ENCODE measurements around the gene PDE6C. TPM values are rescaled to one million over a fixed set of nuclear protein-coding genes. Genes with fewer than 3 reads are reported as not detected.
A peak's percentile ranks its signal among the peaks of the same experiment; 100 is the strongest.

The PDE6C gene
- not detected in 2 replicates for total RNA-seq (2014; rRNA removed; shearing (Covaris generic); ENCODE audit: low replicate concordance)

DNA sequence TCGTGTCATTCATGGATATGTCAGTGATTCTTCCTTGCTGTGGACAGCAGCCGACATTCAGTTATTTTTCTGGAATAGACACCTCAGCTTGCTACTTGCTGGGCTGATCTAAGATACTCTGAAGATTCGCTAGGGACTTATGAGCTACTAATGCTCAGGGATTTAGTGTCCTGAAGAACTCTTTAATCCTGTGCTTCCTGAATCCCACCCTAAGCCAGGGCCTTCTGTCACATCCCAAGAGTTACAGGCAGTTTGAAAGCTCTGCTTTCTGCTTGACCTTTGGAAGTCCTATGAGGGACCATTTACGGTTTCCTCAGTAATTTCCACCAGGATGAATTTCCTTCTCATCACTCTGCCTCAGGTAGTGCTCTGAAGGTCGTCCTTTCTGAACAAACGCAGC, at the start of gene PDE6C:
Gene PDE6C (plus strand): TSS at position 227 of the 400 bp plus-strand sequence. CDS start 189 bp downstream, outside the sequence.
- Histone ChIP-seq H3K9me3 (0 out of 2 replicates have a peak, but pooled peaks cover under 1% of the 10 kb centered on the region), H3K27me3 (no peaks in the 10 kb centered on the region), H3K36me3 (no peaks in the 10 kb centered on the region), H3K4me3 (no peak within 1 kb of the TSS)
- DNase-seq: no peak

DNA sequence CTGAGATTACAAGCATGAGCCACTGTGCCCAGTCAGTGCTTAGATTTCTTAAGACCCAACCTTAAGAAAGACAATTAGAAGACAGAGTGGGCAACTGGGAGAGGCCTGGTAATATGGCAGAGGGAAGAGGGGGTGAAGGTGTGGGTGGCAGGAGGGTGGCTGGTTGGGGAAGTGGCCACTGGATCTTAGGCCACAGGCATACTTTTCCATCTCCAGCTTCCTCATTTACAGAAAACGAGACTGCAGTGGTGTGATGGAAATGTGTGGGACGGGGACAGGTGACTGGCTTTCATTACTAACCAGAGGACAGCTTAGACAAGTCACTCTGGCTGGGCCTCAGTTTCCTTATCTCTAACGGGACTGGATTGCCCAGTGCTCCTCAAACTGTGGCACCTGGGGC, 46.9 kb upstream of the PDE6C start:
- Histone ChIP-seq H3K27me3 (peaks cover 22% of the 10 kb centered on the region), H3K4me3 (no peak overlapping the region), H3K36me3 (no peaks in the 10 kb centered on the region), H3K9me3 (no peaks in the 10 kb centered on the region)
- DNase-seq: no peak

DNA sequence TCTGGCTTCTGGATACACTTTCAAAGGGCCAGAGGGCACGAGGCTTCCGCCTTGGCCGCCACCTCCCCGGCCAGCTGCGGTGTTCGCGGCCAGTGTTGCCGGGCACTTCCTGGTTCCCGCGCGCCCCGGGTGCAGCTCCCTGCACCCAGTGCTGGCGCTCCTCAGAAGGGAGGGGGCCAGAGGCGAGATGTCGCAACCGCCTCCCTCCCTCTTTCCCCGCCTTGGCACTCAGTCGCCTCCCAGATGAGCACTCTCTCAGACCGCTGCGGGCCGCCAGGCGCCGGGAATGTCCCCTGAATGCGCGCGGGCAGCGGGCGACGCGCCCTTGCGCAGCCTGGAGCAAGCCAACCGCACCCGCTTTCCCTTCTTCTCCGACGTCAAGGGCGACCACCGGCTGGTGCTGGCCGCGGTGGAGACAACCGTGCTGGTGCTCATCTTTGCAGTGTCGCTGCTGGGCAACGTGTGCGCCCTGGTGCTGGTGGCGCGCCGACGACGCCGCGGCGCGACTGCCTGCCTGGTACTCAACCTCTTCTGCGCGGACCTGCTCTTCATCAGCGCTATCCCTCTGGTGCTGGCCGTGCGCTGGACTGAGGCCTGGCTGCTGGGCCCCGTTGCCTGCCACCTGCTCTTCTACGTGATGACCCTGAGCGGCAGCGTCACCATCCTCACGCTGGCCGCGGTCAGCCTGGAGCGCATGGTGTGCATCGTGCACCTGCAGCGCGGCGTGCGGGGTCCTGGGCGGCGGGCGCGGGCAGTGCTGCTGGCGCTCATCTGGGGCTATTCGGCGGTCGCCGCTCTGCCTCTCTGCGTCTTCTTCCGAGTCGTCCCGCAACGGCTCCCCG, 45.7 kb upstream of the PDE6C start, which contains the start of gene FFAR4:
Gene FFAR4 (plus strand): TSS at position 231 of the 842 bp plus-strand sequence. CDS start 56 bp downstream, at position 287.
- peak within 1 kb of the TSS; percentile 33 for H3K4me3 ChIP-seq
- no peaks in the 10 kb centered on the region for H3K9me3 ChIP-seq
- peaks cover 28% of the 10 kb centered on the region for H3K27me3 ChIP-seq
- no peaks in the 10 kb centered on the region for H3K36me3 ChIP-seq
- DNase-seq: peak; percentile 53

GRCh38 chr10:93567277-93568104, 44.8 kb upstream of the PDE6C start:
- no peak for DNase-seq
- no peaks in the 10 kb centered on the region for H3K36me3 ChIP-seq
- peaks cover 30% of the 10 kb centered on the region for H3K27me3 ChIP-seq
- no peak overlapping the region for H3K4me3 ChIP-seq
- no peaks in the 10 kb centered on the region for H3K9me3 ChIP-seq

- peaks cover 30% of the 10 kb centered on the region for H3K27me3 ChIP-seq
- no peaks in the 10 kb centered on the region for H3K36me3 ChIP-seq
- no peak for DNase-seq
- no peak overlapping the region for H3K4me3 ChIP-seq
- H3K9me3 ChIP-seq: no peaks in the 10 kb centered on the region
Observed at GRCh38 chr10:93568105-93568390, 44.3 kb upstream of the PDE6C start.

GRCh38 chr10:93570383-93570782, 42.0 kb upstream of the PDE6C start:
- DNase-seq: no peak
- Histone ChIP-seq H3K36me3 (no peaks in the 10 kb centered on the region), H3K9me3 (no peaks in the 10 kb centered on the region), H3K27me3 (peaks cover 35% of the 10 kb centered on the region), H3K4me3 (no peak overlapping the region)

DNA sequence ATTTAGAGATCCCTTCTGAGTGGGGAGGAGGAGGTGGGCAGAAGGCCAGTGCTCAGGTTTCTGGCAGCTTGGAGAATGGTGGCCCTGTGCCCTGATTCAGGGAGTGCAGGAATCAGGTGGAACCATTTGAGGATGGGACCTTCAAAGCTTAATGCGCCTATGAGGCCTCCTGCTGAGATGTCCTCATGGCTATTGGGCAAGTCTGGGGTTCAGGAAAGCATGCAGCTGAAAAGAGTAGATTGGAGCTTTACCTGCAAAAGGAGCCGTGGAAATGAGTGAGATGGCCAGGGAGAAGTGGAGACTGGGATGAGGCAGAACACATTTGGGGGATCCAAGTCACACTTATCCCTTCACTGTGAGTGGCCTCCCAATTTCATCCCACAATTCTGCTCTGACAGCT, 39.7 kb upstream of the PDE6C start:
- H3K36me3 ChIP-seq: no peaks in the 10 kb centered on the region
- no peaks in the 10 kb centered on the region for H3K9me3 ChIP-seq
- H3K4me3 ChIP-seq: no peak overlapping the region
- DNase-seq: no peak
- H3K27me3 ChIP-seq: peaks cover 20% of the 10 kb centered on the region

- no peak for DNase-seq
- Histone ChIP-seq H3K4me3 (no peak overlapping the region), H3K36me3 (no peaks in the 10 kb centered on the region), H3K27me3 (peaks cover 14% of the 10 kb centered on the region), H3K9me3 (no peaks in the 10 kb centered on the region)
Observed at GRCh38 chr10:93573051-93573909, 39.1 kb upstream of the PDE6C start.

DNA sequence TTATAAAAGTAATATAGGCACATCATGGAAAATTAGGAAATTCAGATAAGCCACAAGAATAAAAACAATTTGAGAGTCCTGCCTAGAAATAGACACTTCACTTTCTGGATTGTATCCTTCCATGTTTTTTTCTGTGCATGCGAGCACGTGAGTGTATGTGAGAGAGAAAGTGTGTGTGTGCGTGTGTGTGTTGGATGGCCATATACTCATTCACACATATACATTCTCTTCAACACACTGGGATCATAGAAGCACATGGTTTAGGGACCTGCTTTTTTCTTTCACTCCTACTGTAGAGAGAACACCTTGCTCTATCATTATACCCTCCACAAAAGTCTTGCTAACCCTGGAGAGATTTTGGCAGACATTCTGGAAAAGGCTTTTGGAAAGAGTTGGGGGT, 38.4 kb upstream of the PDE6C start:
- Histone ChIP-seq H3K9me3 (no peaks in the 10 kb centered on the region), H3K36me3 (no peaks in the 10 kb centered on the region), H3K27me3 (peaks cover 14% of the 10 kb centered on the region), H3K4me3 (no peak overlapping the region)
- no peak for DNase-seq

DNA sequence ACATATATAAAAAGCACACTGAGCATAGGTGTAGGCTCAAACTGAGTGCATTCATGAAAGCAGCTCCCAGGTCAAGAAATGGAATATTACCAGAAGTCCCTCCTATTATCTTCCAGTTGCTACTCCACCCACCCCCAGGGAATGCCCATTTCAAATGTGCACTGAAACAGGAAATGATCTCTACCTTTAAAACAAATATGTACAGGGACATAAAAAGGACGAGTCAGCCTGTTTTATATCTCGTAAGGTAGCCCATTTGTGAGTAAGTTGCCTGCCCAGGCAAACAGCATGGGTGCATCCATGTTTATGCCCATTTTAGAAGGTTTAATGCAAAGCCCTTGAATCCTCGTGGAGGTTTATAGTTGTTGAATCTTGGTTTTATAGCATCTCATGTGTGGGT, 35.4 kb upstream of the PDE6C start:
- Histone ChIP-seq H3K27me3 (peaks cover 5% of the 10 kb centered on the region; the same call in 1 of the 2 replicates), H3K36me3 (no peaks in the 10 kb centered on the region), H3K4me3 (no peak overlapping the region), H3K9me3 (0 out of 2 replicates have a peak, but pooled peaks cover 5% of the 10 kb centered on the region)
- DNase-seq: no peak

GRCh38 chr10:93577565-93577964, 34.8 kb upstream of the PDE6C start:
- Histone ChIP-seq H3K9me3 (0 out of 2 replicates have a peak, but pooled peaks cover 5% of the 10 kb centered on the region), H3K36me3 (no peaks in the 10 kb centered on the region), H3K4me3 (no peak overlapping the region), H3K27me3 (peaks cover 5% of the 10 kb centered on the region; the same call in 1 of the 2 replicates)
- DNase-seq: no peak

DNA sequence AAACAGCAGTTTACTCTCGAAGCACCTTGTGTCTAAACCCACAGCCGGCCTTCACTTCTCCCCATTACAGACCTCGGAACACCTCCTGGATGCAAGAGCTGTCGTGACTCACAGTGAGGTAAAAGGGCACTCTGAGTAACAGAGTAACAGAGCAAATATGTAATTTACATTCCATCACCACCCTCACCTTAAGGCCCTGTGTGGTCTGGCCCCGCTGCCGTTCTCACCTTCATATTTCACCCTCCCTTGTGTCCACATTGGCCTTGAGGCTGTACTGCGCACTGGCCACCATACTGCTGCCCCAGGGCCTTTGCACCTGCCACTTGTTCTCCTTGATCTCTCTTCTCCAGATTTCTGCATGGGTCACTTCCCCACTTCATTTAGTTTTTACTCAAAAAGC, 33.2 kb upstream of the PDE6C start:
- Histone ChIP-seq H3K4me3 (no peak overlapping the region), H3K27me3 (no peaks in the 10 kb centered on the region), H3K9me3 (0 out of 2 replicates have a peak, but pooled peaks cover 5% of the 10 kb centered on the region), H3K36me3 (no peaks in the 10 kb centered on the region)
- DNase-seq: no peak

- Histone ChIP-seq H3K4me3 (no peak overlapping the region), H3K27me3 (no peaks in the 10 kb centered on the region), H3K36me3 (no peaks in the 10 kb centered on the region), H3K9me3 (0 out of 2 replicates have a peak, but pooled peaks cover 5% of the 10 kb centered on the region)
- DNase-seq: no peak
Observed at GRCh38 chr10:93579985-93580711, 32.2 kb upstream of the PDE6C start.

GRCh38 chr10:93580828-93581227, 31.5 kb upstream of the PDE6C start:
- no peaks in the 10 kb centered on the region for H3K36me3 ChIP-seq
- H3K27me3 ChIP-seq: no peaks in the 10 kb centered on the region
- no peak overlapping the region for H3K4me3 ChIP-seq
- no peak for DNase-seq
- 0 out of 2 replicates have a peak, but pooled peaks cover 5% of the 10 kb centered on the region for H3K9me3 ChIP-seq

DNA sequence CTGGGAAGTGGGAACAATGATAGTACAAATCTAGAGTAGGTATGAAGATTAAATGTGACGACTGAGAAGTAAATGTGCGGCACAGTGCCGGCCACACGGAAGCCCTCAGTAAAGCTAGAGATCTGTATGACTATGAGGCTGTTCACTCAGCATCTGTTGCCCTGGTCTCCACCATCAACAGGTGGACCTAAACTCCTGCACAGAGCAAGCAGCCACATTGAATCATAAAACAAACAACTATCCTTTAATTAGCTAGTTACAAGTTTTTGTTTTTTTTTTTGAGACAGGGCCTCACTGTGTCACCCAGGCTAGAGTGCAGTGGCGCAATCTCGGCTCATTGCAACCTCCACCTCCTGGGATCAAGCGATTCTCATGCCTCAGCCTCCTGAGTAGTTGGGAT, 27.9 kb upstream of the PDE6C start:
- Histone ChIP-seq H3K4me3 (no peak overlapping the region), H3K36me3 (no peaks in the 10 kb centered on the region), H3K27me3 (no peaks in the 10 kb centered on the region), H3K9me3 (0 out of 2 replicates have a peak, but pooled peaks cover 5% of the 10 kb centered on the region)
- DNase-seq: no peak
